ENCODE results near the gene FAF1. TPM values are rescaled to one million over a fixed set of nuclear protein-coding genes. Genes with fewer than 3 reads are reported as not detected.

Gene FAF1
- total RNA-seq, 1 experiment from 2014 or later = 14.7 TPM

DNA sequence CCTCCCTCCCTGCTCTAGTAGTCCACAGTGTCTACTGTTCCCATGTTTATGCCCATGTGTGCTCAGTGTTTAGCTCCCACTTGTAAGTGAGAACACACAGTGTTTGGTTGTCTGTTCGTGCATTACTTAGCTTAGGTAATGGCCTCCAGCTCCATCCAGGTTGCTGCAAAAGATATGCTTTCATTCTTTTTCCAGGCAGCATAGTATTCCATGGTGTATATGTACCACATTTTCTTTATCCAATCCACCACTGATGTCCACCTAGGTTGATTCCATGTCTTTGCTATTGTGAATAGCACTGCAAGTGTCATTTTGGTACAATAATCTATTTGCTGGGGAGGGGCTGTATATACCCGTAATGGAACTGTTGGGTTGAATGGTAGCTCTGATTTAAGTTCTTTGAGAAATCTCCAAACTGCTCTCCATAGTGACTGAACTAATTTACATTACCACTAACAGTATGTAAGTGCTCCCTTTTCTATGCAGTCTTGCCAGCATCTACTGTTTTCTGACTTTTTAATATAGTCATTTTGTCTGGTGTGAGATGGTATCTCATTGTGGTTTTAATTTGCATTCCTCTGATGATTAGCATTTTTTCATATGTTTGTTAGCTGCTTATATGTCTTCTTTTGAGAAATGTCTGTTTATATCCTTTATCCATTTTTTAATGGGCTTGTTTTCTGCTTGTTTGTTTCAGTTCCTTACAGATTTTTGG, 344.9 kb downstream of the FAF1 start:
- DNase-seq (no peak), ATAC-seq (no peak)
- Histone ChIP-seq H3K9me3 (ENCODE audit: low read length) (no peaks in the 10 kb centered on the region), H3K9me2 (replicated peaks; ENCODE audit: low read length) (no peaks in the 10 kb centered on the region), H3K9ac (ENCODE audit: low read length) (no peak overlapping the region), H3K79me2 (ENCODE audit: low read length) (no peaks in the 10 kb centered on the region), H3K27me3 (ENCODE audit: low read length) (no peaks in the 10 kb centered on the region), H3K4me2 (ENCODE audit: low read length) (no peak overlapping the region), H3K36me3 (ENCODE audit: low read depth, low read length) (no peaks in the 10 kb centered on the region), H3K4me3 (ENCODE audit: low read length) (no peak overlapping the region), H3K27ac (ENCODE audit: low read length) (no peak overlapping the region), H2AFZ (ENCODE audit: low read length) (no peak overlapping the region), H4K20me1 (ENCODE audit: low read length) (no peaks in the 10 kb centered on the region), H3F3A (ENCODE audit: low read length, unreplicated experiment) (no peaks in the 10 kb centered on the region), H3K4me1 (ENCODE audit: insufficient read depth, low read length) (peaks cover 1% of the 10 kb centered on the region)
- CTCF ChIA-PET = no interaction called here
- BruUV-seq (replicated peaks) = no TSS peak
- TF ChIP-seq EZH2phosphoT487 (IDR thresholded peaks at IDR 0.05; ENCODE audit: borderline replicate concordance, low read length) = no peak
- no peak for TF ChIP-seq EZH2 (IDR thresholded peaks at IDR 0.05; ENCODE audit: low read length, unreplicated experiment)
- TF ChIP-seq, protein P1, sequence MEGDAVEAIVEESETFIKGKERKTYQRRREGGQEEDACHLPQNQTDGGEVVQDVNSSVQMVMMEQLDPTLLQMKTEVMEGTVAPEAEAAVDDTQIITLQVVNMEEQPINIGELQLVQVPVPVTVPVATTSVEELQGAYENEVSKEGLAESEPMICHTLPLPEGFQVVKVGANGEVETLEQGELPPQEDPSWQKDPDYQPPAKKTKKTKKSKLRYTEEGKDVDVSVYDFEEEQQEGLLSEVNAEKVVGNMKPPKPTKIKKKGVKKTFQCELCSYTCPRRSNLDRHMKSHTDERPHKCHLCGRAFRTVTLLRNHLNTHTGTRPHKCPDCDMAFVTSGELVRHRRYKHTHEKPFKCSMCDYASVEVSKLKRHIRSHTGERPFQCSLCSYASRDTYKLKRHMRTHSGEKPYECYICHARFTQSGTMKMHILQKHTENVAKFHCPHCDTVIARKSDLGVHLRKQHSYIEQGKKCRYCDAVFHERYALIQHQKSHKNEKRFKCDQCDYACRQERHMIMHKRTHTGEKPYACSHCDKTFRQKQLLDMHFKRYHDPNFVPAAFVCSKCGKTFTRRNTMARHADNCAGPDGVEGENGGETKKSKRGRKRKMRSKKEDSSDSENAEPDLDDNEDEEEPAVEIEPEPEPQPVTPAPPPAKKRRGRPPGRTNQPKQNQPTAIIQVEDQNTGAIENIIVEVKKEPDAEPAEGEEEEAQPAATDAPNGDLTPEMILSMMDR (conservative IDR thresholded peaks at IDR 0.05; ENCODE audit: low read depth, low read length) = no peak
- POLR2A ChIA-PET (ENCODE audit: unreplicated experiment) = no interaction called here
- intact Hi-C loops (cut with micrococcal nuclease) = no loop called here

DNA sequence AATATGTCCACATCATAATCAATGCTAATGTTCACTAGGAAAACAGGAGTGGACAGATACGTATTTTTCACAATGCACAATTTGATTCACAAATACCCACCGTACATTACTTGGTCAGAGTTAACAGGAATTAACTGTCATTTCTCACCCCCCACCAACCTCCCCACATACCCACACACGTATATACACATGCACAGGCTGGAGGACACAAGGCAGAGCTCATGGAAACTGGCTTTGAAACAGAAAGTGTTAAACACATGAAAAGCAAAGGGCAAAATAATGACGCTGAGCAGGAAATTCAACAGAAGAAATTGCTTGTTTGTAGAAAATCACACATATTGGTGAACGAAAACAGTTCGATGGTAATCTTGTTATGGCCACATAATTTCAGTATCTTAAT, 348.4 kb downstream of the FAF1 start:
- H3K4me1 ChIP-seq (ENCODE audit: insufficient read depth, low read length) = no peaks in the 10 kb centered on the region
- DNase-seq = no peak
- H4K20me1 ChIP-seq (ENCODE audit: low read length) = no peaks in the 10 kb centered on the region
- ChIA-PET CTCF (no interaction called here), POLR2A (ENCODE audit: unreplicated experiment) (no interaction called here)
- H3K36me3 ChIP-seq (ENCODE audit: low read depth, low read length) = no peaks in the 10 kb centered on the region
- no peaks in the 10 kb centered on the region for H3K27me3 ChIP-seq (ENCODE audit: low read length)
- no peaks in the 10 kb centered on the region for H3K79me2 ChIP-seq (ENCODE audit: low read length)
- intact Hi-C loops (cut with micrococcal nuclease) = no loop called here
- H3F3A ChIP-seq (ENCODE audit: low read length, unreplicated experiment) = no peaks in the 10 kb centered on the region
- no peaks in the 10 kb centered on the region for H3K9me2 ChIP-seq (replicated peaks; ENCODE audit: low read length)
- H3K4me3 ChIP-seq (ENCODE audit: low read length) = no peak overlapping the region
- no peak overlapping the region for H3K9ac ChIP-seq (ENCODE audit: low read length)
- H3K9me3 ChIP-seq (ENCODE audit: low read length) = no peaks in the 10 kb centered on the region
- no peak overlapping the region for H3K27ac ChIP-seq (ENCODE audit: low read length)
- TF ChIP-seq EZH2 (IDR thresholded peaks at IDR 0.05; ENCODE audit: low read length, unreplicated experiment) = no peak
- TF ChIP-seq, protein P1 (conservative IDR thresholded peaks at IDR 0.05; ENCODE audit: low read depth, low read length) = no peak
- no peak for TF ChIP-seq EZH2phosphoT487 (IDR thresholded peaks at IDR 0.05; ENCODE audit: borderline replicate concordance, low read length)
- no peak for ATAC-seq
- no peak overlapping the region for H2AFZ ChIP-seq (ENCODE audit: low read length)
- H3K4me2 ChIP-seq (ENCODE audit: low read length) = no peak overlapping the region
- BruUV-seq (replicated peaks) = no TSS peak

DNA sequence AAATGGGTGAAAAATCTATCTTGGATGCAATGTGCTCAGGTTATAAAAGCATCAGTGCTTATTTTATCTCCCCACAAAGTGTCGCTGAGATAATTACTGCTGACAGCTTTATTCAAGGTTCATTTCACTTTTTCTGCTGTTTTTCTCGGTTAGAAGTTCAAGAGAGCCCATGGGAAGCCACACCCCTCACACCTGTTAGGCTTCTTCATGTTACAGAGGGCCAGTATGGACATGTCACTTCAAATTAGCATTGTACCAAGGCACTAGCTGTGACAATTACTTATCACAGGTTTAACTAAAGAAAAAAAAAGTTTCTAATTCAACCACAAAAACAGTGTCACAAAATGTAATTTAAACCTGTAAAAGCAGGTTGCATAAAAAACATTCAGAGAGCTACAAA, 349.5 kb downstream of the FAF1 start:
- POLR2A ChIA-PET (ENCODE audit: unreplicated experiment) = no interaction called here
- H3K79me2 ChIP-seq (ENCODE audit: low read length) = no peaks in the 10 kb centered on the region
- no peaks in the 10 kb centered on the region for H4K20me1 ChIP-seq (ENCODE audit: low read length)
- TF ChIP-seq, protein P1 (conservative IDR thresholded peaks at IDR 0.05; ENCODE audit: low read depth, low read length) = no peak
- TF ChIP-seq EZH2 (IDR thresholded peaks at IDR 0.05; ENCODE audit: low read length, unreplicated experiment) = no peak
- TF ChIP-seq EZH2phosphoT487 (IDR thresholded peaks at IDR 0.05; ENCODE audit: borderline replicate concordance, low read length) = no peak
- H3K9me3 ChIP-seq (ENCODE audit: low read length) = no peaks in the 10 kb centered on the region
- CTCF ChIA-PET = interaction anchor here (0.7 kb wide), 1 partner anchor 10 kb away, joined by 5 read pairs; no protein-coding TSS in a partner anchor
- H3K9me2 ChIP-seq (replicated peaks; ENCODE audit: low read length) = no peaks in the 10 kb centered on the region
- no peaks in the 10 kb centered on the region for H3K4me1 ChIP-seq (ENCODE audit: insufficient read depth, low read length)
- no peak overlapping the region for H3K4me3 ChIP-seq (ENCODE audit: low read length)
- BruUV-seq (replicated peaks) = no TSS peak
- ATAC-seq (no peak), DNase-seq (no peak)
- intact Hi-C loops (cut with micrococcal nuclease) = no loop called here
- H3K9ac ChIP-seq (ENCODE audit: low read length) = no peak overlapping the region
- no peaks in the 10 kb centered on the region for H3K27me3 ChIP-seq (ENCODE audit: low read length)
- H3K27ac ChIP-seq (ENCODE audit: low read length) = no peak overlapping the region
- no peaks in the 10 kb centered on the region for H3K36me3 ChIP-seq (ENCODE audit: low read depth, low read length)
- H2AFZ ChIP-seq (ENCODE audit: low read length) = no peak overlapping the region
- H3F3A ChIP-seq (ENCODE audit: low read length, unreplicated experiment) = no peaks in the 10 kb centered on the region
- H3K4me2 ChIP-seq (ENCODE audit: low read length) = no peak overlapping the region

Data from PC-3 (cell line).